ENCODE measurements around the gene ENO1.
"Not testable (repeated sequence)": the region's sequence is repeated elsewhere in the genome, so short reads cannot be mapped to it uniquely, and the experiment has no call there.

The ENO1 gene

DNA sequence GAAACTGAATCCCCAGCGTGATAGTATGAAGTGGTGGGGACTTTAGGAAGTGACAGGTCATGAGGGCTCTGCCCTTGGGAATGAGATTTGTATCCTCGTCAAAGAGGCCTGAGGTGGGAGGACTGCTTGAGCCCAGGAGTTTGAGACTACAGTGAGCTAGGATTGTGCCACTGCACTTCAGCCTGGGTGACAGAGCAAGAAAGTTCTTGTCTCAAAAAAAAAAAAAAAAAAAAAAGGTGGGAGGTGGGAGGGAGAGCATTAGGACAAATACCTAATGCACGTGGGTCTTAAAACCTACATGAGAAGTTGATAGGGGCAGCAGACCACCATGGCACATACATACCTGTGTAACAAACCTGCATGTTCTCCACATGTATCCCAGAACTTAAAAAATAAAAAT is 37.1 kb downstream of the ENO1 start:
- no peak for DNase-seq

DNA sequence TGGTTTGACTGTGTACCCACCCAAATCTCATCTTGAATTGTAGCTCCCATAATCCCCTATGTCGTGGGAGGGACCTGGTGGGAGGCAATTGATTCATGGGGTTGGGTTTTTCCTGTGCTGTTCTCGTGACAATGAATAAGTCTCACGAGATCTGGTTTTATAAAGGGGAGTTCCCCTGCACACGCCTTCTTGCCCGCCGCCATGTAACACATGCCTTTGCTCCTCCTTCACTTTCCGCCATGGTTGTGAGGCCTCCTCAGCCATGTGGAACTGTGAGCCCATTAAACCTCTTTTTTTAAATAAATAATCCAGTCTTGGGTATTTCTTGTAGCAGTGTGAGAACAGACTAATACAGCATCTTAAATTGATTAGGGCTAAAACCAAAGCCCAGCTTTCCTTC is 38.5 kb downstream of the ENO1 start:
- no peak for DNase-seq

- no peak for DNase-seq
These were observed 42.4 kb downstream of the ENO1 start for GRCh38 chr1:8835941-8836643.

DNA sequence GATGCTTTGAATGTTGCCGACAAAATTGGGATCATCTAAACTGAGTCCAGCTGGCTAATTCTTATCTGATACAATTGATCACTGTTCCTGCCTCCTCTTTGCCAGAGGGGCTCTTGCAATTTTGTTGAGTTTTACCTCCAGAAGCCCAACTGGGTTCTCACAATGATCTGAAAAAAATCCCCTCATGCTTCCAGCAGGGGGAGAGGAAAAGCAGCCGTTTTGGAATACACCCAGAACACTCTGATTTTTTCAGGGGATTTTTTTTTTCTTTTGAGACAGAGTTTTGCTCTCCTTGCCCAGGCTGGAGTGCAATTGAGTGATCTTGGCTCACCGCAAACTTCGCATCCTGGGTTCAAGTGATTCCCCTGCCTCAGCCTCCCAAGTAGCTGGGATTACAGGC is 47.1 kb downstream of the ENO1 start:
- DNase-seq: no peak

DNA sequence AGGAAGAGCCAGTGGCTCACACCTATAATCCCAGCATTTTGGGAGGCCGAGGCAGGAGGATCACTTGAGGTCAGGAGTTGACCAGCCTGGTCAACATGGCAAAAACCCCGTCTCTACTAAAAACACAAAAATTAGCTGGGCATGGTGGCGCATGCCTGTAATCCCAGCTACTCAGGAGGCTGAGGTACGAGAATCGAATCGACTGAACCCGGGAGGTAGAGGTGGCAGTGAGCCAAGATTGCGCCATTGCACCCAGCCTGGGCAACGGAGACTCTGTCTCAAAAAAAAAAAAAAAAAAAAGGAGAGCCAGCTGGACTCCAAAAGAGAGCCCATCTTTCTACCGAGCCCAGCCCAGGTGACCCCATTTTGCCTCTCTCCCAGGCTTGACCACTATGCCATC is 47.8 kb downstream of the ENO1 start:
- DNase-seq: not testable (repeated sequence)

- peak; percentile 37 for DNase-seq
These were observed 52.5 kb downstream of the ENO1 start for GRCh38 chr1:8825985-8826481.

- no peak for DNase-seq
These were observed 55.2 kb downstream of the ENO1 start for GRCh38 chr1:8823295-8823664.

DNA sequence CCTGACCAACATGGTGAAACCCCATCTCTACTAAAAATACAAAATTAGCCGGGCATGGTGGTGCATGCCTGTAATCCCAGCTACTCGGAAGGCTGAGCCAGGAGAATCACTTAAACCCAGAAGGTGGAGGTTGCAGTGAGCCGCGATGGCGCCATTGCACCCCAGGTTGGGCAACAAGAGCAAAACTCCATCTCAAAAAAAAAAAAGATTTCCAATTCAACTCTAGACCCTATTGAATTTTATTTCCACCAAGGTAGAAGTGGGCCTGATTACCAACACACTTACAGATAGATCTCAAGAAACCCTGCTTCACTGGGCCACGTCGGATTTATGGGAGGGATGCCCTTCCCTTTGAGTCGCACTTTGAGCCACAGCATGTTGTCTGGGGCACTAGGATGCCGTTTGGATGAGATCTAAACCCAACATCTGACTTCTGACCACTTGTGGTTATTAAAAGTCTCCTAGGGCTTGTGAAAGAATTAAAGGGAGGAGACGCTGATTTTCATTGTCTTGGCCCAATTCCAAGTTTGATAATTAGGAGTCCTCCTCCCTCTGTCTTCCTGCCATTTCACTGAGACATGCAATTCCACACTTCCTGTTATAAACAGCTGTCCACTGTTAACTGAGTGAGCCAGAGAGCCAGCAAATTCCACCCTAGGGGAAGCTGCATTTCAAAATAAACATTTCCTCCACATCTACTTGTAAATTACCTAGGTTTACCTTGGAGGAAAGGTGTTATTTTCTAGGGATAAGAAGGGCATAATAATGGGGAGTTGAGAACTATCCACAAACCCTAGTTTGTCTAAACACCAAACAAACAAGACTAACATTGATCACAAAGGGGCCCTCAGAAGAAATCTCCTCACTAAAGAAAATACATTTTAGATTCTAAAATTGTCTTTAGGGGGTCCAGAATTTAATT is 55.9 kb downstream of the ENO1 start:
- peak; percentile 76 for DNase-seq

GRCh38 chr1:8821084-8821483 is 57.4 kb downstream of the ENO1 start:
- no peak for DNase-seq

DNA sequence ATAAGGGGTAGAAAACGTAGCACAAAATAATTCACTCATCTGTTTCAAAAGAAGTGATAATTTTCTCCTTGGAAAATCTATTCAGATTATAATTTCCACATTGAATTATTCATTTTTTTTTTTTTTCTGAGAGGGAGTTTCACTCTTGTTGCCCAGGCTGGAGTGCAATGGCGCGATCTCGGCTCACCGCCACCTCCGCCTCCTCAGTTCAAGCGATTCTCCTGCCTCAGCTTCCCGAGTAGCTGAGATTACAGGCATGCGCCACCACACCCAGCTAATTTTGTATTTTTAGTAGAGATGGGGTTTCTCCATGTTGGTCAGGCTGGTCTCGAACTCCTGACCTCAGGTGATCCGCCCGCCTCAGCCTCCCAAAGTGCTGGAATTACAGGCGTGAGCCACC is 59.7 kb downstream of the ENO1 start:
- not testable (repeated sequence) for DNase-seq

DNA sequence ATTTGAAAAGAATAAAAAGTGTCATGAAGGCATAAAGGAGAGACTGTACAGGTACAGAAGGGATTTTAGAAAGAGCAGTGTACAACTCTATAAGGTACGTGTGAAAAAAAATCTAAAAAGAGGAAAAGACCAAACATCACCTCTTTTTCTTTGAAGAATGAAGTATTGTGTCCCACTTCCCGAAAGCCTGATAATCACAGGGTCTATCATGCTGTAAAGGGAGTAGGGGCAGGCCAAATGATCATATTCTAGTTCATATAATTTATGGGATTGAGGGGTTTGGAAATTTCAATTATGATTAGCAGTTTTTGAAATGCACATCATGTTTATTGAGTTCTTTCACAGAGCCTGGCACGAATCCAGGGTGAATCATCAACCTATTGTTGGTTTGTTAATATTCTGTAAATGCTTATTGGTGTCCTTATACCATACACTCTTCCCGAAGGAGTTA is 60.1 kb downstream of the ENO1 start:
- DNase-seq: peak; percentile 15

GRCh38 chr1:8817412-8818324 is 60.8 kb downstream of the ENO1 start, which contains the start of gene RERE:
RERE (minus strand) TSS chr1:8817640.
- peak; percentile 79 for DNase-seq

DNA sequence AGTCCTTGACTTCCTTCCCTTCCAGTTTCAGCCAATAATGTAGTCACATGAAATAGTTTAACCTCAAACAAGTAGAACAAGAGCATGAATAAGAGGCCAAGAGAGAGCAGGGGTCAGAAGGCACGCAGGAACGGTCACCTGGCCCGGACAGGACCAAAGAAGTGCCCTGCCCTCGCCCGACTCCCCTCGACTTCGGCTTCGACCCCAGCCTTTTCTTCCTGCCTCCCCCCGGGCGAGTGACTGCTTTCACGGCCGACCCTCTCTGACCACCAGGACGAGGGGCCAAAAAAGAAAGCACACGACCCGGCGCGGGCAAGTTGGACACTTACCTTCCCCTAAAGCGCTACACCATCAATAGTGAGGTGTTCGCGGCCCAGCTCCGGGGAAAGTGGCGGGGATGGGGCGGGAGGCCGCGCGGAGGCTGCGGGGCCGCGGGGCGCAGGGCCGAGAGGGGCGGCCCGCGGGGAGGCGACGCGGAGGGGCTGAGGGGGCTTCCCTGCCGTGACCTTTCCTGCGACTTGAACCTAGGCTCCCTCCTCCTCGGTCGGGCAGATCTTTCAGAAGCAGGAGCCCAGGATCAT is 61.6 kb downstream of the ENO1 start:
- no peak for DNase-seq

DNA sequence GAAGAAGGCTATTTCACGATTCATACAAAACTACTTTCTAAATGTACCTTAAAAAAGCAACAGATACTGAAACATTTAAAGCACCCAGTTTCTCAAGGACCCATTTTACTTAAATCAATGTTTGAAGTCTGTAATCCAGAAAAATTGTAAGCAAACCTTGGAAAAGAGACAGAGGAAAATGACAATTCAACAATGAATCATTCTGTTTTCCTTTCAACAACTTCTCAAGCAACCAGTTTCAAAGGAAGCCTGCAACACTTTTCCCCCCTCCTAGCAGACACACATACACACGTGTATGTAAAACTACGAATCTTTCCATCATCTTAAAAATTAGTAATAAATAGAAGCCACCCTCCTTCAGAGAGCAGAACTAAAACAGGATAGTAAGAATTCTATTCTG is 62.2 kb downstream of the ENO1 start:
- DNase-seq: no peak

- no peak for DNase-seq
These were observed 62.8 kb downstream of the ENO1 start for GRCh38 chr1:8815582-8816151.

- DNase-seq: no peak
These were observed 63.6 kb downstream of the ENO1 start for GRCh38 chr1:8814865-8815264.

- DNase-seq: no peak
These were observed 64.5 kb downstream of the ENO1 start for GRCh38 chr1:8813991-8814390.

DNA sequence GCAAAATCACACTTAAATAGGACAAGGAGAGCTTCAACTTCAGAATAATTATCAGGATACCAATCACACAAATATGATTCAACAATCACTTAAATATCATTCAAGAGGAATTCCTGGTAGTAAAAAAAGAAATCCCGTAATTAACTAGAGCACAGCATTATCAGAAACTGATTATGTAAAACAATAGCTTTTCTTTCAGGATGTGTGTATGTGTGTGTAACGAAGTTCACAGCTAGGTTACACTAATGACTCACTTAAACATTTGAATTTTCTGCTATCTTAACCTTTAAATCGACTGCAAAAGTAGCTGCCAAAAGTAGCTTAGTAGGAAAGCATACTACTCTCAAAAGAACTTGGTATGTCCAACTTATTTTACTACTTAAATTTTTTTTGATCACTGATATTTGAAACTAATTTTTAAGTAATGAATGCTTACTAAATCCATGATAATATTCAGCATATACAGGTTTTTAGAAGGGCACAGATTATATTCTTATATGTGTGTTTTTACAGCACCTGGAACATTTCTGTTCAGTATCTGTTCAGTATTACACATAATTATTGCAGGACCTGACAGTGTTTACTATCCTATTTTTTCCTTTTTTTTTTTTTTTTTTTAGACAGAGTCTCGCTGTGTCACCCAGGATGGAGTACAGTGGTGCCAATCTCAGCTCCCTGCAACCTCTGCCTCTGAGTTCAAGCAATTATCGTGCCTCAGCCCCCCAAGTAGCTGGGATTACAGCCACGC is 65.3 kb downstream of the ENO1 start:
- DNase-seq: no peak

DNA sequence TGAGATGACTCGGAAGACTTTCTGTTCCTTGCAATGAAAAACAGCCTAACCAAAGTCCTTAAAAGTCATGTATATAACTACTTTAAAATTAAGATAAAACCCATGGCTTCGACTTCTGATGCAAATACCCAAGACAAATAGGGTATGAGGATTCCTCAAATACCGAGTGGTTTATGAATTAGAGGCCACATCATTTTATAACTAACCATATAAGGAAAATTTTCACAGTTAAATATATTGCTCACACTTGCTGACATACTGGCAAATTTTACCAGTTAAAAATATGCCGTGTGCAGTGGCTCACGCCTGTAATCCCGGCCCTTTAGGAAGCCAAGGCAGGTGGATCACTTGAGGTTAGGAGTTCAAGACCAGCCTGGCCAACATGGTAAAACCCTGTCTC is 66.4 kb downstream of the ENO1 start:
- DNase-seq: no peak

Data from NCI-H226 (cell line).